Immature natural killer cell (primary cell): Measurements from ENCODE around the gene BIRC6. TPM values are rescaled to one million over a fixed set of nuclear protein-coding genes. Genes with fewer than 3 reads are reported as not detected.
A peak's percentile ranks its signal among the peaks of the same experiment; 100 is the strongest.
"Not testable (repeated sequence)": the region's sequence is repeated elsewhere in the genome, so short reads cannot be mapped to it uniquely, and the experiment has no call there.

Experiments used
- DNase-seq, 3 donors: peaks; one replicate each; pipeline ENCODE4 v3.0.0; 2022; ENCODE audit warnings: mixed read lengths in 1 of 3
- H3K27ac Mint-ChIP-seq, 6 donors: one replicate each; pipeline ENCODE4 v1.8.0; 2020; ENCODE audit warnings: mixed read lengths in 6 of 6, mild to moderate bottlenecking in 5 of 6, inconsistent platforms in 4 of 6, moderate library complexity in 3 of 6
- H3K27me3 Mint-ChIP-seq, 3 donors: one replicate each; pipeline ENCODE4 v1.8.0; 2020 to 2021; ENCODE audit warnings: low read depth in 3 of 3, mild to moderate bottlenecking in 3 of 3, mixed read lengths in 3 of 3, moderate library complexity in 3 of 3, inconsistent platforms in 1 of 3
- H3K36me3 Mint-ChIP-seq, 3 donors: one replicate each; pipeline ENCODE4 v1.8.0; 2020; ENCODE audit warnings: mixed read lengths in 3 of 3, inconsistent platforms in 2 of 3, mild to moderate bottlenecking in 2 of 3
- H3K4me1 Mint-ChIP-seq, 2 donors: one replicate each; pipeline ENCODE4 v1.8.0; 2020; ENCODE audit warnings: inconsistent platforms in 2 of 2, mild to moderate bottlenecking in 2 of 2, mixed read lengths in 2 of 2, moderate library complexity in 1 of 2
- H3K4me3 Mint-ChIP-seq, 5 donors: one replicate each; pipeline ENCODE4 v1.8.0; 2020; ENCODE audit warnings: mild to moderate bottlenecking in 5 of 5, mixed read lengths in 5 of 5, inconsistent platforms in 3 of 5, moderate library complexity in 3 of 5
- H3K9me3 Mint-ChIP-seq, 6 donors: one replicate each; pipeline ENCODE4 v1.8.0; 2020; ENCODE audit warnings: mild to moderate bottlenecking in 6 of 6, mixed read lengths in 6 of 6, inconsistent platforms in 4 of 6, moderate library complexity in 3 of 6
- polyA plus RNA-seq, 3 donors: library from polyadenylated mRNA; unstranded; fragments of 300-500 nt; fragmentation: Illumina TruSeq; gene quantifications; one replicate each; pipeline ENCODE4 v1.2.3, GENCODE V29; 2021

The BIRC6 gene
- polyA plus RNA-seq: 10 to 100 TPM; 10.6 to 42.7 (median 12.2) TPM

GRCh38 chr2:32356681-32357317 is at the start of gene BIRC6:
TSS of gene BIRC6 (plus strand) at chr2:32357023. CDS start at chr2:32357162, 139 bp downstream.
- H3K9me3 Mint-ChIP-seq: no peaks in the 10 kb centered on the region
- peaks cover 38 to 46% of the 10 kb centered on the region in 2 donors for H3K4me1 Mint-ChIP-seq
- peaks cover 6 to 17% (median 6%) of the 10 kb centered on the region in 3 donors for H3K27me3 Mint-ChIP-seq
- peak; percentile 98 for DNase-seq
- peak within 1 kb of the TSS; percentile 83 to 92 (median 90) for H3K4me3 Mint-ChIP-seq
- peak within 1 kb of the TSS; percentile 76 to 95 (median 92) for H3K27ac Mint-ChIP-seq
- H3K36me3 Mint-ChIP-seq: no peaks in the 10 kb centered on the region

GRCh38 chr2:32310577-32310976 is 46.2 kb upstream of the BIRC6 start:
- Mint-ChIP-seq H3K9me3 (no peaks in the 10 kb centered on the region), H3K36me3 (peaks cover 0 to 9% (median 6%) of the 10 kb centered on the region in 3 donors), H3K27me3 (peaks cover 0 to 2% (median 0%) of the 10 kb centered on the region in 3 donors), H3K4me1 (no peaks in the 10 kb centered on the region), H3K27ac (peak overlapping the region in 1 of 6 donors; percentile 19), H3K4me3 (no peak overlapping the region)
- DNase-seq: no peak

- peaks cover 0 to 3% (median 0%) of the 10 kb centered on the region in 3 donors for H3K36me3 Mint-ChIP-seq
- peaks cover 0 to 2% (median 2%) of the 10 kb centered on the region in 3 donors for H3K27me3 Mint-ChIP-seq
- H3K9me3 Mint-ChIP-seq: no peaks in the 10 kb centered on the region
- no peak for DNase-seq
- no peak overlapping the region for H3K27ac Mint-ChIP-seq
- H3K4me1 Mint-ChIP-seq: no peaks in the 10 kb centered on the region
- no peak overlapping the region for H3K4me3 Mint-ChIP-seq
Measured at GRCh38 chr2:32314886-32315285, 41.9 kb upstream of the BIRC6 start.

- not testable (repeated sequence) for H3K4me3 Mint-ChIP-seq, H3K9me3 Mint-ChIP-seq, H3K27me3 Mint-ChIP-seq, H3K27ac Mint-ChIP-seq, H3K4me1 Mint-ChIP-seq, DNase-seq
- peaks cover 4 to 10% (median 10%) of the 10 kb centered on the region in 3 donors for H3K36me3 Mint-ChIP-seq
Measured at GRCh38 chr2:32328679-32329078, 28.1 kb upstream of the BIRC6 start.

- peaks cover 4 to 10% (median 10%) of the 10 kb centered on the region in 3 donors for H3K36me3 Mint-ChIP-seq
- not testable (repeated sequence) for H3K4me1 Mint-ChIP-seq, H3K27me3 Mint-ChIP-seq, DNase-seq, H3K4me3 Mint-ChIP-seq, H3K9me3 Mint-ChIP-seq
- peak overlapping the region in 1 of 6 donors; percentile 33 for H3K27ac Mint-ChIP-seq
Measured at GRCh38 chr2:32329180-32329980, 27.4 kb upstream of the BIRC6 start.

- DNase-seq: no peak
- H3K27ac Mint-ChIP-seq: peak overlapping the region in 1 of 6 donors; percentile 17
- H3K9me3 Mint-ChIP-seq: no peaks in the 10 kb centered on the region
- H3K4me1 Mint-ChIP-seq: no peaks in the 10 kb centered on the region
- H3K27me3 Mint-ChIP-seq: peaks cover 0 to 2% (median 0%) of the 10 kb centered on the region in 3 donors
- H3K4me3 Mint-ChIP-seq: no peak overlapping the region
- peaks cover 4 to 10% (median 7%) of the 10 kb centered on the region in 3 donors for H3K36me3 Mint-ChIP-seq
Measured at GRCh38 chr2:32330136-32330535, 26.7 kb upstream of the BIRC6 start.

- DNase-seq: no peak
- H3K4me1 Mint-ChIP-seq: no peaks in the 10 kb centered on the region
- no peak overlapping the region for H3K27ac Mint-ChIP-seq
- H3K4me3 Mint-ChIP-seq: no peak overlapping the region
- peaks cover 0 to 9% (median 6%) of the 10 kb centered on the region in 3 donors for H3K36me3 Mint-ChIP-seq
- H3K27me3 Mint-ChIP-seq: no peaks in the 10 kb centered on the region
- no peaks in the 10 kb centered on the region for H3K9me3 Mint-ChIP-seq
Measured at GRCh38 chr2:32342801-32343200, 14.0 kb upstream of the BIRC6 start.

- H3K36me3 Mint-ChIP-seq, DNase-seq, H3K4me3 Mint-ChIP-seq, H3K4me1 Mint-ChIP-seq, H3K27ac Mint-ChIP-seq, H3K27me3 Mint-ChIP-seq, H3K9me3 Mint-ChIP-seq: not testable (repeated sequence)
Measured at GRCh38 chr2:32350797-32351196, 6.0 kb upstream of the BIRC6 start.

GRCh38 chr2:32355976-32356680 is 695 bp upstream of the BIRC6 start:
- Mint-ChIP-seq H3K27ac (peak overlapping the region; percentile 76 to 95 (median 92)), H3K36me3 (no peaks in the 10 kb centered on the region), H3K27me3 (peaks cover 6 to 17% (median 6%) of the 10 kb centered on the region in 3 donors), H3K9me3 (no peaks in the 10 kb centered on the region), H3K4me1 (peaks cover 33 to 40% of the 10 kb centered on the region in 2 donors), H3K4me3 (peak overlapping the region; percentile 83 to 92 (median 90))
- no peak for DNase-seq

GRCh38 chr2:32357318-32358110 is 691 bp downstream of the BIRC6 start:
- DNase-seq: no peak
- no peaks in the 10 kb centered on the region for H3K9me3 Mint-ChIP-seq

GRCh38 chr2:32358111-32358482 is 1.3 kb downstream of the BIRC6 start:
- Mint-ChIP-seq H3K9me3 (no peaks in the 10 kb centered on the region), H3K4me3 (peak overlapping the region; percentile 77 to 92 (median 83)), H3K27me3 (peaks cover 6 to 17% (median 6%) of the 10 kb centered on the region in 3 donors), H3K27ac (peak overlapping the region; percentile 76 to 97 (median 88)), H3K36me3 (no peaks in the 10 kb centered on the region), H3K4me1 (peaks cover 45 to 59% of the 10 kb centered on the region in 2 donors)
- DNase-seq: peak in 1 of 3 donors; percentile 4

More at GRCh38 chr2:32357318-32358110, 691 bp downstream of the BIRC6 start:
- Mint-ChIP-seq H3K27me3 (peaks cover 6 to 17% (median 6%) of the 10 kb centered on the region in 3 donors), H3K4me1 (peaks cover 41 to 54% of the 10 kb centered on the region in 2 donors), H3K27ac (peak overlapping the region; percentile 76 to 97 (median 89)), H3K36me3 (no peaks in the 10 kb centered on the region), H3K4me3 (peak overlapping the region; percentile 83 to 92 (median 88))

- H3K4me3 Mint-ChIP-seq: peak overlapping the region in 2 of 5 donors; percentile 5 to 36
- H3K27ac Mint-ChIP-seq: peak overlapping the region in 4 of 6 donors; percentile 10 to 66 (median 42)
- H3K36me3 Mint-ChIP-seq: no peaks in the 10 kb centered on the region
Measured at GRCh38 chr2:32360416-32360815, 3.6 kb downstream of the BIRC6 start.

GRCh38 chr2:32362997-32363396 is 6.2 kb downstream of the BIRC6 start:
- Mint-ChIP-seq H3K27ac (peak overlapping the region in 1 of 6 donors; percentile 23), H3K4me1 (peaks cover 74 to 99% of the 10 kb centered on the region in 2 donors)
- H3K27me3 Mint-ChIP-seq, H3K4me3 Mint-ChIP-seq, H3K36me3 Mint-ChIP-seq, DNase-seq, H3K9me3 Mint-ChIP-seq: not testable (repeated sequence)

More at GRCh38 chr2:32360416-32360815, 3.6 kb downstream of the BIRC6 start:
- Mint-ChIP-seq H3K27me3 (peaks cover 6 to 17% (median 6%) of the 10 kb centered on the region in 3 donors), H3K9me3 (no peaks in the 10 kb centered on the region), H3K4me1 (peaks cover 64 to 83% of the 10 kb centered on the region in 2 donors)
- DNase-seq: no peak
